ENCODE results near the gene THOC5. TPM values are rescaled to one million over a fixed set of nuclear protein-coding genes. Genes with fewer than 3 reads are reported as not detected.

Gene THOC5
- total and polyA plus RNA-seq, 7 experiments from 2014 or later: 26.1 to 61.9 (median 46.3) TPM

Other genes with a start within 250 kb of the THOC5 start
- 1 to 10 TPM in 2 of 5 experiments, under 1 TPM in 2, not detected in 1; 0.37 to 7.5 (median 2.0) TPM for gene GAS2L1, start 247.1 kb downstream of the THOC5 start, total RNA-seq
- gene GAS2L1, start 247.1 kb downstream of the THOC5 start, polyA plus RNA-seq: under 1 TPM in 1 of 2 donors, not detected in 1; 0.09 TPM
- 1 to 10 TPM in 2 of 5 experiments, under 1 TPM in 2, not detected in 1; 0.32 to 1.7 (median 0.89) TPM for gene RASL10A, start 238.1 kb downstream of the THOC5 start, total RNA-seq
- not detected for gene RASL10A, start 238.1 kb downstream of the THOC5 start, polyA plus RNA-seq
- gene AP1B1, start 165.2 kb downstream of the THOC5 start, total RNA-seq: 10 to 100 TPM; 38.5 to 77.7 (median 45.8) TPM
- gene AP1B1, start 165.2 kb downstream of the THOC5 start, polyA plus RNA-seq: 10 to 100 TPM; 15.0 to 22.7 TPM
- under 1 TPM in 2 of 5 experiments, not detected in 3; 0.15 to 0.24 TPM for gene RFPL1, start 115.2 kb downstream of the THOC5 start, total RNA-seq
- gene RFPL1, start 115.2 kb downstream of the THOC5 start, polyA plus RNA-seq: under 1 TPM in 1 of 2 donors, not detected in 1; 0.14 TPM
- gene NEFH, start 73.5 kb downstream of the THOC5 start, total RNA-seq: 1 to 10 TPM in 1 of 5 experiments, under 1 TPM in 4; 0.19 to 3.2 (median 0.24) TPM
- under 1 TPM; 0.20 to 0.25 TPM for gene NEFH, start 73.5 kb downstream of the THOC5 start, polyA plus RNA-seq
- 10 to 100 TPM; 30.0 to 37.9 (median 35.4) TPM for gene NIPSNAP1, start 27.4 kb upstream of the THOC5 start, total RNA-seq
- 10 to 100 TPM; 56.5 to 59.2 TPM for gene NIPSNAP1, start 27.4 kb upstream of the THOC5 start, polyA plus RNA-seq
- gene NF2, start 49.9 kb upstream of the THOC5 start, total RNA-seq: 10 to 100 TPM; 27.6 to 56.3 (median 28.3) TPM
- 10 to 100 TPM; 15.6 to 23.1 TPM for gene NF2, start 49.9 kb upstream of the THOC5 start, polyA plus RNA-seq
- under 1 TPM in 3 of 5 experiments, not detected in 2; 0.07 to 0.42 (median 0.22) TPM for gene CABP7, start 166.2 kb upstream of the THOC5 start, total RNA-seq
- gene CABP7, start 166.2 kb upstream of the THOC5 start, polyA plus RNA-seq: under 1 TPM in 1 of 2 donors, not detected in 1; 0.12 TPM
- 10 to 100 TPM; 12.9 to 26.4 (median 14.7) TPM for gene ZMAT5, start 213.2 kb upstream of the THOC5 start, total RNA-seq
- 10 to 100 TPM; 42.7 to 55.0 TPM for gene ZMAT5, start 213.2 kb upstream of the THOC5 start, polyA plus RNA-seq
- 10 to 100 TPM; 30.9 to 99.8 (median 50.0) TPM for gene UQCR10, start 213.6 kb upstream of the THOC5 start, total RNA-seq
- gene UQCR10, start 213.6 kb upstream of the THOC5 start, polyA plus RNA-seq: 100 to 1,000 TPM; 246 to 310 TPM

Measured in naive thymus-derived CD4-positive, alpha-beta T cell (primary cell).